ENCODE data around the gene CPT2.

The CPT2 gene

GRCh38 chr1:53244141-53244540 is 47.5 kb downstream of the CPT2 start:
- no peak for ATAC-seq (ENCODE audit: low read depth)
- H3K4me1 ChIP-seq (ENCODE audit: insufficient read depth, poor library complexity, severe bottlenecking), result no peaks in the 10 kb centered on the region
- no peak overlapping the region for H3K4me3 ChIP-seq (ENCODE audit: severe bottlenecking)
- H3K36me3 ChIP-seq (ENCODE audit: low read depth), result peaks cover 20% of the 10 kb centered on the region
- no peak for TF ChIP-seq CTCF (IDR thresholded peaks at IDR 0.05; ENCODE audit: poor library complexity, severe bottlenecking)
- DNase-seq (ENCODE audit: low spot score), result no peak
- no peaks in the 10 kb centered on the region for H3K9me3 ChIP-seq (ENCODE audit: severe bottlenecking)
- H3K27me3 ChIP-seq (ENCODE audit: insufficient read depth, poor library complexity, severe bottlenecking), result no peaks in the 10 kb centered on the region
- H3K27ac ChIP-seq (ENCODE audit: poor library complexity, severe bottlenecking), result no peak overlapping the region

- H3K36me3 ChIP-seq (ENCODE audit: low read depth), result peaks cover 41% of the 10 kb centered on the region
- no peaks in the 10 kb centered on the region for H3K4me1 ChIP-seq (ENCODE audit: insufficient read depth, poor library complexity, severe bottlenecking)
- H3K27ac ChIP-seq (ENCODE audit: poor library complexity, severe bottlenecking), result no peak overlapping the region
- no peaks in the 10 kb centered on the region for H3K27me3 ChIP-seq (ENCODE audit: insufficient read depth, poor library complexity, severe bottlenecking)
- no peaks in the 10 kb centered on the region for H3K9me3 ChIP-seq (ENCODE audit: severe bottlenecking)
- H3K4me3 ChIP-seq (ENCODE audit: severe bottlenecking), result no peak overlapping the region
- no peak for TF ChIP-seq CTCF (IDR thresholded peaks at IDR 0.05; ENCODE audit: poor library complexity, severe bottlenecking)
- ATAC-seq (ENCODE audit: low read depth) (no peak), DNase-seq (ENCODE audit: low spot score) (no peak)
Observed at GRCh38 chr1:53246261-53247134, 49.9 kb downstream of the CPT2 start.

- DNase-seq (ENCODE audit: low spot score), result no peak
- H3K36me3 ChIP-seq (ENCODE audit: low read depth), result peaks cover 71% of the 10 kb centered on the region
- no peaks in the 10 kb centered on the region for H3K9me3 ChIP-seq (ENCODE audit: severe bottlenecking)
- TF ChIP-seq CTCF (IDR thresholded peaks at IDR 0.05; ENCODE audit: poor library complexity, severe bottlenecking), result no peak
- H3K4me1 ChIP-seq (ENCODE audit: insufficient read depth, poor library complexity, severe bottlenecking), result no peaks in the 10 kb centered on the region
- H3K4me3 ChIP-seq (ENCODE audit: severe bottlenecking), result no peak overlapping the region
- no peak for ATAC-seq (ENCODE audit: low read depth)
- no peak overlapping the region for H3K27ac ChIP-seq (ENCODE audit: poor library complexity, severe bottlenecking)
- H3K27me3 ChIP-seq (ENCODE audit: insufficient read depth, poor library complexity, severe bottlenecking), result no peaks in the 10 kb centered on the region
Observed at GRCh38 chr1:53249706-53250105, 53.1 kb downstream of the CPT2 start.

- H3K9me3 ChIP-seq (ENCODE audit: severe bottlenecking), result no peaks in the 10 kb centered on the region
- H3K4me1 ChIP-seq (ENCODE audit: insufficient read depth, poor library complexity, severe bottlenecking), result no peaks in the 10 kb centered on the region
- no peak overlapping the region for H3K27ac ChIP-seq (ENCODE audit: poor library complexity, severe bottlenecking)
- peaks cover 77% of the 10 kb centered on the region for H3K36me3 ChIP-seq (ENCODE audit: low read depth)
- no peak overlapping the region for H3K4me3 ChIP-seq (ENCODE audit: severe bottlenecking)
- no peak for ATAC-seq (ENCODE audit: low read depth)
- no peak for TF ChIP-seq CTCF (IDR thresholded peaks at IDR 0.05; ENCODE audit: poor library complexity, severe bottlenecking)
- no peaks in the 10 kb centered on the region for H3K27me3 ChIP-seq (ENCODE audit: insufficient read depth, poor library complexity, severe bottlenecking)
- DNase-seq (ENCODE audit: low spot score), result no peak
Observed at GRCh38 chr1:53250325-53250724, 53.7 kb downstream of the CPT2 start.

GRCh38 chr1:53254011-53254640 is 57.5 kb downstream of the CPT2 start:
- no peak for TF ChIP-seq CTCF (IDR thresholded peaks at IDR 0.05; ENCODE audit: poor library complexity, severe bottlenecking)
- Histone ChIP-seq H3K9me3 (ENCODE audit: severe bottlenecking) (no peaks in the 10 kb centered on the region), H3K4me3 (ENCODE audit: severe bottlenecking) (no peak overlapping the region), H3K36me3 (ENCODE audit: low read depth) (peaks cover 92% of the 10 kb centered on the region), H3K27me3 (ENCODE audit: insufficient read depth, poor library complexity, severe bottlenecking) (no peaks in the 10 kb centered on the region), H3K27ac (ENCODE audit: poor library complexity, severe bottlenecking) (no peak overlapping the region), H3K4me1 (ENCODE audit: insufficient read depth, poor library complexity, severe bottlenecking) (no peaks in the 10 kb centered on the region)
- DNase-seq (ENCODE audit: low spot score) (no peak), ATAC-seq (ENCODE audit: low read depth) (no peak)

All from RWPE2 (cell line).